IMR-90 (cell line): ENCODE data around the gene PPM1J. TPM values are rescaled to one million over a fixed set of nuclear protein-coding genes. Genes with fewer than 3 reads are reported as not detected.

Experiments
- ATAC-seq: fragments of 200-7000 bp; cut with Tn5 transposase; 2 replicates; pipeline ENCODE4 v1.9.1; 2020; ENCODE audit warnings: low read depth, mild to moderate bottlenecking, moderate library complexity
- BruUV-seq: library from RNA; stranded (reverse); fragments of 400-500 nt; replicated peaks from 2 replicates; lab custom pipeline; 2021; lab: Mats Ljungman, UMichigan
- CTCF ChIA-PET: fragments of 300-600 bp; formaldehyde crosslinking; extraction: SDS; loops from one replicate; lab custom pipeline; 2021; ENCODE audit warnings: antibody characterized with exemption; lab: Yijun Ruan, JAX
- POLR2A ChIA-PET: fragments of 300-600 bp; sonication (Branson Sonifier 250); formaldehyde crosslinking; loops from one replicate; lab custom pipeline; 2022; ENCODE audit warnings: antibody characterized with exemption; ENCODE audit not compliant: unreplicated experiment; lab: Charles Lee
- DNase-seq: peaks from one replicate; pipeline ENCODE4 v3.0.0; 2013
- H2AFZ ChIP-seq: replicated peaks from 2 replicates; pipeline ENCODE3; 2013; ENCODE audit warnings: low read length, mild to moderate bottlenecking; ENCODE audit not compliant: poor library complexity
- H2AK5ac ChIP-seq: 2 replicates; pipeline ENCODE4 v1.6.1; 2013; ENCODE audit warnings: low read depth, low read length, inconsistent platforms
- H2AK9ac ChIP-seq: replicated peaks from 2 replicates; pipeline ENCODE3; 2013; ENCODE audit warnings: mild to moderate bottlenecking, low read depth, low read length, moderate library complexity; ENCODE audit not compliant: poor library complexity
- H2BK120ac ChIP-seq: 2 replicates; pipeline ENCODE4 v1.6.1; 2013; ENCODE audit warnings: low read depth, low read length, inconsistent platforms
- H2BK15ac ChIP-seq: 3 replicates; pipeline ENCODE4 v1.6.1; 2013; ENCODE audit warnings: low read depth, low read length, inconsistent platforms
- H2BK20ac ChIP-seq: 2 replicates; pipeline ENCODE4 v1.6.1; 2013; ENCODE audit warnings: low read depth, mild to moderate bottlenecking, inconsistent platforms, low read length, moderate library complexity
- H2BK5ac ChIP-seq: 2 replicates; pipeline ENCODE4 v1.6.1; 2013; ENCODE audit warnings: mild to moderate bottlenecking, low read depth, low read length, inconsistent platforms; ENCODE audit not compliant: poor library complexity, severe bottlenecking
- H3K14ac ChIP-seq: replicated peaks from 2 replicates; pipeline ENCODE4 v1.6.1; 2013; ENCODE audit warnings: low read depth, low read length, inconsistent platforms
- H3K18ac ChIP-seq: 2 replicates; pipeline ENCODE4 v1.6.1; 2013; ENCODE audit warnings: low read depth, low read length, control low read depth
- H3K23ac ChIP-seq: 2 replicates; pipeline ENCODE4 v1.6.1; 2013; ENCODE audit warnings: low read depth, low read length, inconsistent platforms
- H3K27ac ChIP-seq: 2 replicates; pipeline ENCODE4 v1.5.1; 2013; ENCODE audit warnings: mild to moderate bottlenecking, control low read depth, low read length; ENCODE audit not compliant: insufficient read depth
- H3K27me3 ChIP-seq: 2 replicates; pipeline ENCODE4 v1.6.1; 2013; ENCODE audit warnings: low read length; ENCODE audit not compliant: control insufficient read depth, insufficient read depth
- H3K36me3 ChIP-seq: 2 replicates; pipeline ENCODE4 v1.6.1; 2013; ENCODE audit warnings: low read length, mixed read lengths; ENCODE audit not compliant: control insufficient read depth, insufficient read depth
- H3K4ac ChIP-seq: 2 replicates; pipeline ENCODE4 v1.6.1; 2013; ENCODE audit warnings: low read depth, low read length, inconsistent platforms
- H3K4me1 ChIP-seq: 2 replicates; pipeline ENCODE4 v1.6.1; 2013; ENCODE audit warnings: low read length, mixed read lengths; ENCODE audit not compliant: control insufficient read depth, insufficient read depth
- H3K4me2 ChIP-seq: 2 replicates; pipeline ENCODE4 v1.6.1; 2013; ENCODE audit warnings: low read depth, mild to moderate bottlenecking, control low read depth, low read length, moderate library complexity
- H3K4me3 ChIP-seq: 2 replicates; pipeline ENCODE4 v1.5.1; 2013; ENCODE audit warnings: low read depth, mild to moderate bottlenecking, control low read depth, low read length, moderate library complexity; ENCODE audit not compliant: insufficient read depth
- H3K56ac ChIP-seq: 2 replicates; pipeline ENCODE4 v1.6.1; 2013; ENCODE audit warnings: low read length, inconsistent platforms; ENCODE audit not compliant: insufficient read depth; ENCODE audit errors: extremely low read depth
- H3K79me1 ChIP-seq, 2 experiments: 2 replicates each; pipeline ENCODE4 v1.6.1; 2013; ENCODE audit warnings: low read length in 2 of 2, inconsistent platforms in 1 of 2, low read depth in 1 of 2
- H3K9ac ChIP-seq: 2 replicates; pipeline ENCODE4 v1.6.1; 2013; ENCODE audit warnings: low read depth, low read length, control low read depth
- H3K9me1 ChIP-seq: 2 replicates; pipeline ENCODE4 v1.6.1; 2013; ENCODE audit warnings: low read length, inconsistent platforms; ENCODE audit not compliant: insufficient read depth
- H3K9me3 ChIP-seq: 2 replicates; pipeline ENCODE4 v1.6.1; 2013; ENCODE audit warnings: low read length; ENCODE audit not compliant: control insufficient read depth, insufficient read depth
- H4K20me1 ChIP-seq: 2 replicates; pipeline ENCODE4 v1.6.1; 2013; ENCODE audit warnings: low read length, inconsistent platforms; ENCODE audit not compliant: insufficient read depth
- H4K5ac ChIP-seq: 2 replicates; pipeline ENCODE4 v1.6.1; 2013; ENCODE audit warnings: mild to moderate bottlenecking, low read depth, low read length, control low read depth
- H4K8ac ChIP-seq, 2 experiments: 2 replicates each; pipeline ENCODE4 v1.6.1; 2013; ENCODE audit warnings: low read depth in 2 of 2, low read length in 2 of 2, control low read depth in 1 of 2, inconsistent platforms in 1 of 2
- H4K91ac ChIP-seq: 2 replicates; pipeline ENCODE4 v1.6.1; 2013; ENCODE audit warnings: low read depth, low read length, inconsistent platforms; ENCODE audit not compliant: insufficient read depth
- BHLHE40 ChIP-seq: fragments of 150-350 bp; IDR thresholded peaks from 2 replicates; pipeline ENCODE4 v1.6.1; 2016; ENCODE audit warnings: mild to moderate bottlenecking, low read depth, low read length
- CEBPB ChIP-seq: IDR thresholded peaks from 2 replicates; pipeline ENCODE4 v1.6.1; 2012; ENCODE audit warnings: low read depth, low read length, improper control_type of control experiment
- FOS ChIP-seq: fragments of 150-350 bp; IDR thresholded peaks from 2 replicates; pipeline ENCODE4 v1.6.1; 2016; ENCODE audit warnings: low read depth, low read length
- MAFK ChIP-seq: IDR thresholded peaks from 2 replicates; pipeline ENCODE4 v1.6.1; 2012; ENCODE audit warnings: low read depth, low read length, improper control_type of control experiment
- MAZ ChIP-seq: IDR thresholded peaks from 2 replicates; pipeline ENCODE4 v1.6.1; 2012; ENCODE audit warnings: low read depth, mild to moderate bottlenecking, low read length, improper control_type of control experiment, moderate library complexity, borderline replicate concordance
- MXI1 ChIP-seq: IDR thresholded peaks from 2 replicates; pipeline ENCODE4 v1.6.1; 2012; ENCODE audit warnings: low read depth, mild to moderate bottlenecking, low read length, moderate library complexity, borderline replicate concordance
- NFE2L2 ChIP-seq: fragments of 150-350 bp; IDR thresholded peaks from 2 replicates; pipeline ENCODE4 v1.6.1; 2016; ENCODE audit warnings: low read depth, mild to moderate bottlenecking, low read length
- POLR2A ChIP-seq: IDR thresholded peaks from 2 replicates; pipeline ENCODE4 v1.6.1; 2012; ENCODE audit warnings: mild to moderate bottlenecking, low read depth, low read length
- RAD21 ChIP-seq: IDR thresholded peaks from 2 replicates; pipeline ENCODE4 v1.6.1; 2012; ENCODE audit warnings: low read length, improper control_type of control experiment
- RCOR1 ChIP-seq: IDR thresholded peaks from 2 replicates; pipeline ENCODE4 v1.6.1; 2012; ENCODE audit warnings: mild to moderate bottlenecking, low read length, improper control_type of control experiment; ENCODE audit not compliant: insufficient replicate concordance
- SMC3 ChIP-seq: fragments of 150-350 bp; IDR thresholded peaks from 2 replicates; pipeline ENCODE4 v1.6.1; 2016; ENCODE audit warnings: low read depth, mild to moderate bottlenecking, antibody characterized with exemption, low read length, moderate library complexity
- WGBS, 2 experiments: methylation state at CpG; one replicate each; pipeline versions ENCODE4 v1.1.5 to v1.1.7; 2013; ENCODE audit warnings: missing lambda C conversion rate in 2 of 2; ENCODE audit not compliant: insufficient read length in 1 of 2; ENCODE audit errors: extremely low coverage in 2 of 2; 5-methylcytosine and 5-hydroxymethylcytosine counted together
- dilution Hi-C: fragments of 300-500 bp; cut with HindIII; formaldehyde crosslinking; loops from one replicate; pipeline ENCODE4 v1.14.3; 2018; ENCODE audit warnings: low sequenced_read_pairs; ENCODE audit not compliant: unreplicated experiment
- in situ Hi-C: fragments of 300-500 bp; cut with MboI; formaldehyde crosslinking; loops from 3 replicates; pipeline ENCODE4 v1.14.3; 2019; ENCODE audit warnings: low sequenced_read_pairs, inconsistent platforms, mixed read lengths
- intact Hi-C: fragments of 100-400 bp; cut with micrococcal nuclease; formaldehyde crosslinking; loops from 2 replicates; pipeline ENCODE4 v1.10.0; 2022
- polyA plus RNA-seq, 3 experiments: library from polyadenylated mRNA; depleted of rRNA; stranded (reverse); fragments of >200 nt; gene quantifications; 2 replicates each; pipeline ENCODE4 v1.2.3, GENCODE V29; 2012; ENCODE audit warnings: low replicate concordance in 1 of 3
- total RNA-seq: library from RNA; depleted of rRNA; stranded (reverse); fragments of >200 nt; gene quantifications from 2 replicates; pipeline ENCODE4 v1.2.3, GENCODE V29; 2012
- TF ChIP-seq, protein P1 (sequence below): fragments of 150-350 bp; IDR thresholded peaks from 2 replicates; pipeline ENCODE4 v1.6.1; 2016; ENCODE audit warnings: low read depth, mild to moderate bottlenecking, low read length, moderate library complexity, borderline replicate concordance
- TF ChIP-seq, protein P2 (sequence below): fragments of 150-350 bp; IDR thresholded peaks from 2 replicates; pipeline ENCODE4 v1.6.1; 2017; ENCODE audit warnings: mild to moderate bottlenecking, antibody characterized with exemption, low read length, low read depth

PPM1J gene
- total and polyA plus RNA-seq, 2 of the 4 experiments (the other 2 are of a cell fraction), result 1.8 to 2.4 TPM

DNA sequence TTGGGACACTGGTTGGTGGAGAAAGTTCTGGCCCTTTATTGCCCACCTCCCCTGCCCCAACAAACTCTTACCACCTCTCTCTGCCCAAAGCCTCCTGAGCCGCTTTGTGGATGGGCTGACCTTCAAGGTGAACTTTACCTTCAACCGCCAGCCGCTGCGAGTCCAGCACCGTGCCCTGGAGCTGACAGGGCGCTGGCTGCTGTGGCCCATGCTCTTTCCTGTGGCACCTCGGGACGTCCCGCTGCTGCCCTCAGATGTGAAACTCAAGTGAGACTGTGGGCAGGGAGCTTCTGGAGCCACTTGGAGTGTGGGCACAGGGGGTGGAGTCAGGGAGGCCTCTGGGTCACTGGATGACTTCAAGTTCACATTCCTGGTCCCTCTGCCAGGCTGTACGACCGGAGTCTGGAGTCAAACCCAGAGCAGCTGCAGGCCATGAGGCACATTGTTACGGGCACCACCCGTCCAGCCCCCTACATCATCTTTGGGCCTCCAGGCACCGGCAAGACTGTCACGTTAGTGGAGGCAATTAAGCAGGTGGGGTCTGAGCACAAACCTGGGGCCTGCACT is 20.7 kb downstream of the PPM1J start:
- Histone ChIP-seq H3K9ac (no peak overlapping the region), H3K27me3 (no peaks in the 10 kb centered on the region), H2BK20ac (no peak overlapping the region), H3K27ac (no peak overlapping the region), H3K14ac (no peak overlapping the region), H2BK120ac (no peak overlapping the region), H4K20me1 (no peaks in the 10 kb centered on the region), H4K8ac (no peak overlapping the region), H2AK9ac (no peak overlapping the region), H3K9me3 (no peaks in the 10 kb centered on the region), H3K9me1 (peaks cover 6% of the 10 kb centered on the region; the same call in 1 of the 2 replicates), H3K4me3 (no peak overlapping the region), H4K5ac (no peak overlapping the region), H3K18ac (no peak overlapping the region), H4K91ac (no peak overlapping the region), H2AFZ (no peak overlapping the region), H3K36me3 (peaks cover 75% of the 10 kb centered on the region), H2AK5ac (no peak overlapping the region), H3K79me1 (peaks cover 5 to 24% of the 10 kb centered on the region in 2 experiments), H3K4me2 (no peak overlapping the region), H2BK15ac (no peak overlapping the region), H3K4ac (no peak overlapping the region), H2BK5ac (no peak overlapping the region), H3K56ac (no peak overlapping the region), H3K4me1 (no peaks in the 10 kb centered on the region), H3K23ac (no peak overlapping the region)
- POLR2A ChIA-PET, result no interaction called here
- WGBS, 2 experiments, result 95% methylated on average over 8 of the region's 15 CpGs; no CpG with 5 or more reads in 1 of the 2 experiments
- DNase-seq, result no peak
- no peak for ATAC-seq
- intact Hi-C loops, result no loop called here
- dilution Hi-C loops, result no loop called here
- in situ Hi-C loops, result no loop called here
- TF ChIP-seq FOS, result no peak
- no peak for TF ChIP-seq SMC3
- TF ChIP-seq RCOR1, result no peak
- no peak for TF ChIP-seq MXI1
- no peak for TF ChIP-seq POLR2A
- no peak for TF ChIP-seq BHLHE40
- no peak for TF ChIP-seq NFE2L2
- TF ChIP-seq MAZ, result no peak
- no peak for TF ChIP-seq MAFK
- TF ChIP-seq RAD21, result no peak
- TF ChIP-seq CEBPB, result no peak
- TF ChIP-seq, protein P1, sequence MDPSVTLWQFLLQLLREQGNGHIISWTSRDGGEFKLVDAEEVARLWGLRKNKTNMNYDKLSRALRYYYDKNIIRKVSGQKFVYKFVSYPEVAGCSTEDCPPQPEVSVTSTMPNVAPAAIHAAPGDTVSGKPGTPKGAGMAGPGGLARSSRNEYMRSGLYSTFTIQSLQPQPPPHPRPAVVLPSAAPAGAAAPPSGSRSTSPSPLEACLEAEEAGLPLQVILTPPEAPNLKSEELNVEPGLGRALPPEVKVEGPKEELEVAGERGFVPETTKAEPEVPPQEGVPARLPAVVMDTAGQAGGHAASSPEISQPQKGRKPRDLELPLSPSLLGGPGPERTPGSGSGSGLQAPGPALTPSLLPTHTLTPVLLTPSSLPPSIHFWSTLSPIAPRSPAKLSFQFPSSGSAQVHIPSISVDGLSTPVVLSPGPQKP, result no peak
- TF ChIP-seq, protein P2, sequence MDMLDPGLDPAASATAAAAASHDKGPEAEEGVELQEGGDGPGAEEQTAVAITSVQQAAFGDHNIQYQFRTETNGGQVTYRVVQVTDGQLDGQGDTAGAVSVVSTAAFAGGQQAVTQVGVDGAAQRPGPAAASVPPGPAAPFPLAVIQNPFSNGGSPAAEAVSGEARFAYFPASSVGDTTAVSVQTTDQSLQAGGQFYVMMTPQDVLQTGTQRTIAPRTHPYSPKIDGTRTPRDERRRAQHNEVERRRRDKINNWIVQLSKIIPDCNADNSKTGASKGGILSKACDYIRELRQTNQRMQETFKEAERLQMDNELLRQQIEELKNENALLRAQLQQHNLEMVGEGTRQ, result no peak
- CTCF ChIA-PET, result no interaction called here
- no TSS peak for BruUV-seq
